ENCODE measurements around the gene EZR.

DNA sequence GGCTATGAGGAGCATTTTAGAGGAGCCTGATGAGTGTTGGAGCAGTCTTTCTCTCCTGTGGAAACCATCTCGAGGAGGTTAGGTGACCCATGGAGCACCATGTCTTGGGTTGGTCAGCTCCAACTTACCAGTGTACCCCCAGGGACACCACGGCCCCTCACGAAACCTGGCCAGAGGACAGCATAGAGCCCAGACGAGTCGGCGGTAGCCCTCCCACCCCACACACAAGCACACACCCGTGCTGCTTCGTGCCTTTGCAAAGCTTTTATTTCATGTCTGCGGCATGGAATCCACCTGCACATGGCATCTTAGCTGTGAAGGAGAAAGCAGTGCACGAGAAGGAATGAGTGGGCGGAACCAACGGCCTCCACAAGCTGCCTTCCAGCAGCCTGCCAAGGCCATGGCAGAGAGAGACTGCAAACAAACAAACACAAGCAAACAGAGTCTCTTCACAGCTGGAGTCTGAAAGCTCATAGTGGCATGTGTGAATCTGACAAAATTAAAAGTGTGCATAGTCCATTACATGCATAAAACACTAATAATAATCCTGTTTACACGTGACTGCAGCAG lies 53.6 kb downstream of the EZR start:
- TF ChIP-seq CTCF (IDR thresholded peaks at IDR 0.05) = no peak
- no peak for TF ChIP-seq POLR2A (IDR thresholded peaks at IDR 0.05)
